Neural cell (in vitro differentiated cells): Measurements from ENCODE around the gene CCDC122.

Experiments
- CTCF ChIP-seq: fragments of 450-650 bp; IDR thresholded peaks from 2 replicates; pipeline ENCODE4 v1.5.1; 2014; ENCODE audit warnings: antibody characterized with exemption, mild to moderate bottlenecking, moderate library complexity; ENCODE audit not compliant: poor library complexity, severe bottlenecking
- EP300 ChIP-seq: fragments of 450-650 bp; conservative IDR thresholded peaks from 2 replicates; pipeline ENCODE4 v1.6.1; 2014; ENCODE audit warnings: antibody characterized with exemption, mild to moderate bottlenecking, moderate library complexity; ENCODE audit not compliant: poor library complexity, severe bottlenecking
- REST ChIP-seq: IDR thresholded peaks from 2 replicates; pipeline ENCODE4 v1.6.1; 2012; ENCODE audit warnings: borderline replicate concordance
- TAF1 ChIP-seq: IDR thresholded peaks from 2 replicates; pipeline ENCODE4 v1.6.1; 2012; ENCODE audit warnings: low read depth

- TF ChIP-seq CTCF (no peak), REST (no peak), EP300 (no peak), TAF1 (no peak)
These were observed 1.8 kb downstream of the CCDC122 start for GRCh38 chr13:43877766-43878165.
